K562 (cell line): Measurements from ENCODE around the gene WNT11. TPM values are rescaled to one million over a fixed set of nuclear protein-coding genes. Genes with fewer than 3 reads are reported as not detected.

ENCODE experiments used
- ATAC-seq: fragments of 200-7000 bp; cut with Tn5 transposase; 3 replicates; pipeline ENCODE4 v1.9.1; 2020; ENCODE audit warnings: moderate library complexity
- BruUV-seq: library from RNA; stranded (reverse); fragments of 400-500 nt; replicated peaks from 2 replicates; lab custom pipeline; 2021; lab: Mats Ljungman, UMichigan
- CTCF ChIA-PET: fragments of 300-600 bp; formaldehyde crosslinking; extraction: SDS; loops from one replicate; lab custom pipeline; 2021; ENCODE audit warnings: low intra/inter-chr PET ratio; lab: Yijun Ruan, JAX
- POLR2A ChIA-PET: fragments of 300-600, 350-650 bp; sonication (Branson Sonifier 250); formaldehyde crosslinking; extraction: SDS; loops from one replicate; lab custom pipeline; 2021; ENCODE audit warnings: antibody characterized with exemption, inconsistent platforms; lab: Yijun Ruan, JAX
- DNase-seq, 4 experiments: peaks; one replicate each; pipeline versions ENCODE4 v3.0.0 to v3.0.0-alpha.2; 2011 to 2018; ENCODE audit warnings: low spot score in 3 of 4, mixed read lengths in 3 of 4; ENCODE audit errors: extremely low read depth in 1 of 4
- FAIRE-seq: peaks from 2 replicates; lab custom pipeline; 2011; peaks lifted over from hg19 to GRCh38; lab: Jason Lieb, UNC
- H2AFZ ChIP-seq: 2 replicates; pipeline ENCODE4 v1.6.0; 2011; ENCODE audit warnings: low read depth, low read length, control low read depth, inconsistent platforms
- H3K27ac ChIP-seq: fragments of 200-600 bp; 3 replicates; pipeline ENCODE4 v1.8.0; 2011; ENCODE audit warnings: low read depth, mild to moderate bottlenecking, control low read depth, inconsistent platforms, low read length, moderate library complexity, mixed read lengths; ENCODE audit errors: extremely low read depth
- H3K27me3 ChIP-seq, 2 experiments: fragments of 300-600 bp in 1 of 2; 2 replicates in 1 of 2; 3 replicates in 1 of 2; pipeline versions ENCODE4 v1.6.0 to v1.8.0; 2011; ENCODE audit warnings: inconsistent platforms in 2 of 2, low read length in 2 of 2, mild to moderate bottlenecking in 1 of 2, mixed read lengths in 1 of 2, moderate library complexity in 1 of 2; ENCODE audit not compliant: control insufficient read depth in 2 of 2, insufficient read depth in 2 of 2
- H3K36me3 ChIP-seq: fragments of 300-600 bp; 3 replicates; pipeline ENCODE4 v1.8.0; 2011; ENCODE audit warnings: mild to moderate bottlenecking, low read length, inconsistent platforms; ENCODE audit not compliant: control insufficient read depth, insufficient read depth
- H3K4me1 ChIP-seq, 2 experiments: fragments of 200-600 bp in 1 of 2; replicated peaks in 1 of 2; 2 replicates in 1 of 2; 3 replicates in 1 of 2; pipeline versions ENCODE4 v1.5.1 to v1.8.0; 2011; ENCODE audit warnings: inconsistent platforms in 2 of 2, low read length in 2 of 2, mild to moderate bottlenecking in 1 of 2, mixed read lengths in 1 of 2, moderate library complexity in 1 of 2; ENCODE audit not compliant: control insufficient read depth in 2 of 2, insufficient read depth in 2 of 2
- H3K4me2 ChIP-seq: 2 replicates; pipeline ENCODE4 v1.6.1; 2011; ENCODE audit warnings: low read length, control low read depth, inconsistent platforms, mixed read lengths; ENCODE audit not compliant: insufficient read depth
- H3K4me3 ChIP-seq: fragments of 200-600 bp; sonication (generic), shearing (Covaris generic); 2 replicates; pipeline ENCODE4 v1.5.1; 2016; ENCODE audit warnings: control low read depth, inconsistent platforms
- H3K79me2 ChIP-seq: fragments of 200-600 bp; 3 replicates; pipeline ENCODE4 v1.8.0; 2011; ENCODE audit warnings: low read length, inconsistent platforms; ENCODE audit not compliant: control insufficient read depth, insufficient read depth
- H3K9ac ChIP-seq, 2 experiments: 2 replicates each; pipeline versions ENCODE4 v1.6.0 to v1.6.1; 2011; ENCODE audit warnings: low read depth in 2 of 2, low read length in 2 of 2, control low read depth in 1 of 2, inconsistent platforms in 1 of 2, mild to moderate bottlenecking in 1 of 2, mixed read lengths in 1 of 2; ENCODE audit not compliant: insufficient read depth in 1 of 2
- H3K9me1 ChIP-seq: one replicate; pipeline ENCODE4 v1.6.0; 2011; ENCODE audit warnings: inconsistent platforms, mild to moderate bottlenecking, low read length, moderate library complexity; ENCODE audit not compliant: control insufficient read depth, insufficient read depth
- H3K9me3 ChIP-seq: replicated peaks from 2 replicates; pipeline ENCODE4 v1.5.1; 2011; ENCODE audit warnings: low read depth, low read length, inconsistent platforms; ENCODE audit not compliant: control insufficient read depth, insufficient read depth
- H4K20me1 ChIP-seq: replicated peaks from 2 replicates; pipeline ENCODE4 v1.6.1; 2011; ENCODE audit warnings: low read length, inconsistent platforms, mixed read lengths; ENCODE audit not compliant: control insufficient read depth, insufficient read depth
- BACH1 ChIP-seq: fragments of 200-800 bp; sonication (Bioruptor generic); IDR thresholded peaks from 2 replicates; pipeline ENCODE4 v1.6.1; 2016; ENCODE audit warnings: missing genetic modification characterization, missing compliant biosample characterization
- FOXA3 ChIP-seq, 2 experiments: fragments of 450-650 bp in 1 of 2; sonication (generic) in 1 of 2; formaldehyde crosslinking; IDR thresholded peaks in 1 of 2; conservative IDR thresholded peaks in 1 of 2; 2 replicates each; pipeline versions ENCODE4 v1.4.0 to v1.8.0; 2020 to 2022; ENCODE audit warnings: mild to moderate bottlenecking in 2 of 2, missing genetic modification reagents in 1 of 2
- FOXK1 ChIP-seq: sonication (generic); formaldehyde crosslinking; IDR thresholded peaks from 2 replicates; pipeline ENCODE4 v1.8.0; 2022; ENCODE audit warnings: missing genetic modification reagents, mild to moderate bottlenecking, borderline replicate concordance
- NCOR1 ChIP-seq: fragments of 450-650 bp; IDR thresholded peaks from 2 replicates; pipeline ENCODE4 v1.6.1; 2016; ENCODE audit warnings: mild to moderate bottlenecking, moderate library complexity
- PATZ1 ChIP-seq: fragments of 250-450 bp; sonication (Bioruptor Pico); IDR thresholded peaks from 2 replicates; pipeline ENCODE4 v1.5.0; 2020; ENCODE audit warnings: mild to moderate bottlenecking, borderline replicate concordance
- RBM25 ChIP-seq: fragments of 200-400 bp; formaldehyde crosslinking; IDR thresholded peaks from 2 replicates; pipeline ENCODE4 v1.6.1; 2018; ENCODE audit warnings: low read length, low read depth, moderate library complexity; ENCODE audit not compliant: severe bottlenecking
- RFX1 ChIP-seq: fragments of 450-650 bp; IDR thresholded peaks from 2 replicates; pipeline ENCODE4 v1.6.1; 2016; ENCODE audit warnings: mild to moderate bottlenecking, moderate library complexity
- TRIM24 ChIP-seq, 2 experiments: fragments of 450-650 bp; IDR thresholded peaks; 2 replicates each; pipeline ENCODE4 v1.6.1; 2016
- ZNF232 ChIP-seq: sonication (generic); formaldehyde crosslinking; IDR thresholded peaks from 2 replicates; pipeline ENCODE4 v1.8.0; 2022; ENCODE audit warnings: mild to moderate bottlenecking, missing genetic modification reagents
- ZNF316 ChIP-seq: fragments of 450-650 bp; IDR thresholded peaks from 2 replicates; pipeline ENCODE4 v1.6.1; 2016
- ZNF436 ChIP-seq: fragments of 250-450, 450-650 bp; sonication (Bioruptor Pico); formaldehyde crosslinking; IDR thresholded peaks from 2 replicates; pipeline ENCODE4 v1.7.0; 2020; ENCODE audit warnings: mild to moderate bottlenecking
- WGBS: fragments of 100-300 bp; shearing (Covaris generic); methylation state at CpG from one replicate; pipeline ENCODE4 v1.1.6; 2016; ENCODE audit warnings: low coverage, mixed read lengths; ENCODE audit not compliant: insufficient coverage; ENCODE audit errors: missing lambda C conversion rate; 5-methylcytosine and 5-hydroxymethylcytosine counted together
- in situ Hi-C: fragments of 300-500 bp; cut with MboI; formaldehyde crosslinking; loops from 4 replicates; pipeline ENCODE4 v1.15.0; 2018; ENCODE audit warnings: inconsistent platforms, mixed read lengths
- intact Hi-C: fragments of 100-400 bp; cut with micrococcal nuclease; formaldehyde crosslinking; loops from 2 replicates; pipeline ENCODE4 v1.14.2; 2022
- polyA plus RNA-seq, 8 experiments: library from polyadenylated mRNA; depleted of rRNA in 4 of 8; stranded (reverse) in 5 of 8; unstranded in 3 of 8; fragments of >200 nt; fragmentation: Nextera tagmentation in 2 of 8; fragmentation: Illumina TruSeq in 1 of 8; extraction: Ambion mirVana in 2 of 8; extraction: Trizol in 1 of 8; gene quantifications; 2 replicates each; pipeline versions ENCODE4 v1.2.1 to v1.2.3, GENCODE V29; 2011 to 2014; ENCODE audit warnings: inconsistent platforms in 1 of 8, missing spikeins in 1 of 8
- total RNA-seq, 7 experiments: library from RNA; depleted of rRNA in 6 of 7; stranded (reverse); fragments of >200 nt in 6 of 7; fragmentation: Illumina TruSeq in 2 of 7; extraction: Trizol in 2 of 7; gene quantifications; 2 replicates each; pipeline versions ENCODE4 v1.2.1 to v1.2.3, GENCODE V29; 2011 to 2021; ENCODE audit warnings: low replicate concordance in 1 of 7

Gene WNT11
- total and polyA plus RNA-seq, 9 of the 15 experiments (the other 6 are each of a cell fraction or from before 2014, with no cell fraction given), result 0.03 to 0.20 (median 0.09) TPM; not detected in 4

- FAIRE-seq, result no peak
- Histone ChIP-seq H2AFZ (no peak overlapping the region), H3K79me2 (no peaks in the 10 kb centered on the region), H3K4me1 (peaks cover 12 to 16% of the 10 kb centered on the region in 2 experiments), H3K27ac (no peak overlapping the region), H3K9me1 (no peaks in the 10 kb centered on the region), H3K4me2 (no peak overlapping the region), H3K36me3 (no peaks in the 10 kb centered on the region), H3K27me3 (no peaks in the 10 kb centered on the region; a peak in 2 of 5 replicates), H3K9me3 (no peaks in the 10 kb centered on the region), H3K9ac (no peak overlapping the region), H4K20me1 (no peaks in the 10 kb centered on the region), H3K4me3 (no peak overlapping the region)
- CTCF ChIA-PET, result interaction anchor here (0.6 kb wide), 1 partner anchor 451 kb away, joined by 3 read pairs; no protein-coding TSS in a partner anchor
- ATAC-seq, result no peak
- WGBS, result 48% methylated on average over 17 of the region's 17 CpGs
- POLR2A ChIA-PET, result interaction anchor here (1.0 kb wide), 1 partner anchor 12 kb away, joined by 4 read pairs; no protein-coding TSS in a partner anchor
- DNase-seq, result peak in 1 of 4 experiments; percentile 16
- no TSS peak for BruUV-seq
- intact Hi-C loops (no loop called here), in situ Hi-C loops (loop anchor here (5.0 kb wide), 1 partner anchor 247 kb away; no protein-coding TSS in a partner anchor)
- peak in 1 of 2 experiments; percentile 37; a peak in 1 of 4 replicates for TF ChIP-seq TRIM24 (IDR thresholded peaks at IDR 0.05)
- peak; percentile 48; the same call in 1 of the 2 replicates for TF ChIP-seq ZNF316
- TF ChIP-seq FOXA3 (CRISPR knock-in tag; conservative IDR thresholded peaks at IDR 0.05 in 1 of 2, IDR thresholded peaks at IDR 0.05 in 1 of 2), result peak in 1 of 2 experiments; percentile 87; a peak in 1 of 4 replicates
- TF ChIP-seq BACH1, result no peak
Observed at GRCh38 chr11:76148941-76149613, 57.2 kb downstream of the WNT11 start.

DNA sequence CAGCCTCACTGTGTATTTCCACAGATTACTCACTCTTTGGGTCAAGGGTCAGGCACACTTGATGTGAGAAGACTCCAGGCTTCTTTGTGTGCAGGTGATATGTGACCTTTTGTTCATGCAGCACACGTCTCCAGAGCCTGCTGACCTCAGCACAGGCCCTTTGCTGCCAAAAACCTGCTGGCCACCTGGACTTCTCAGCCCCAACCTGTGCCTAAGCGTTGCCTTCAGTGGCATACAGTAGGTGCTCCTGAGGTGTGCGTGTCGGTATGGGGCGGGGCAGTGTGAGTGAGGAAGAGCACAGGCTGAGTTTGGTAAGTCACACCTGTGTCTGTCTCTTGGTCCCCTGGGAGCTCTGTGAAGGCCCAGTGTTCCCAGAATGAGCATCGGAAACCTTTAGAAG lies 58.1 kb downstream of the WNT11 start:
- peaks cover 12 to 16% of the 10 kb centered on the region in 2 experiments for H3K4me1 ChIP-seq
- in situ Hi-C loops, result loop anchor here (5.0 kb wide), 1 partner anchor 246 kb away; no protein-coding TSS in a partner anchor
- no peaks in the 10 kb centered on the region for H3K9me1 ChIP-seq
- no peak for FAIRE-seq
- no peak overlapping the region for H3K4me2 ChIP-seq
- DNase-seq, result no peak
- no TSS peak for BruUV-seq
- no peak overlapping the region; a peak in 1 of 4 replicates for H3K9ac ChIP-seq
- TF ChIP-seq FOXK1 (CRISPR knock-in tag), result no peak
- TF ChIP-seq RBM25, result no peak
- no peak for TF ChIP-seq ZNF232 (CRISPR knock-in tag)
- no peak for TF ChIP-seq ZNF436 (CRISPR knock-in tag)
- no peak for TF ChIP-seq NCOR1
- TF ChIP-seq PATZ1 (CRISPR knock-in tag), result no peak
- TF ChIP-seq RFX1, result no peak
- TF ChIP-seq, all 486 proteins: peak for 0
- Histone ChIP-seq H3K79me2 (no peaks in the 10 kb centered on the region), H3K27me3 (no peaks in the 10 kb centered on the region; a peak in 1 of 5 replicates), H3K9me3 (no peaks in the 10 kb centered on the region), H2AFZ (no peak overlapping the region), H3K36me3 (no peaks in the 10 kb centered on the region), H4K20me1 (no peaks in the 10 kb centered on the region), H3K4me3 (no peak overlapping the region), H3K27ac (no peak overlapping the region)
- POLR2A ChIA-PET, result interaction anchor here (1.0 kb wide), 1 partner anchor 11 kb away, joined by 4 read pairs; no protein-coding TSS in a partner anchor
- intact Hi-C loops, result no loop called here
- no peak for ATAC-seq
- WGBS, result 67% methylated on average over 6 of the region's 6 CpGs
- CTCF ChIA-PET, result interaction anchor here (0.6 kb wide), 1 partner anchor 251 kb away, joined by 3 read pairs; no protein-coding TSS in a partner anchor
